Right atrium auricular region (tissue), 2 donors: ENCODE results near the gene GABRB3. TPM values are rescaled to one million over a fixed set of nuclear protein-coding genes. Genes with fewer than 3 reads are reported as not detected.

Source experiments
- DNase-seq: peaks from one replicate; pipeline ENCODE4 v3.0.0-alpha.2; 2019; ENCODE audit warnings: low spot score
- H3K27ac ChIP-seq, 2 donors: fragments of 200-600 bp; sonication (generic); 1 replicate in 1 of 2; 2 replicates in 1 of 2; pipeline ENCODE4 v1.5.1; 2016 to 2019
- H3K27me3 ChIP-seq, 2 donors: fragments of 200-600 bp; sonication (generic); one replicate each; pipeline versions ENCODE4 v1.5.1 to v1.6.0; 2017 to 2019
- H3K36me3 ChIP-seq: fragments of 200-600 bp; sonication (generic); one replicate; pipeline ENCODE4 v1.5.1; 2016
- H3K4me1 ChIP-seq, 2 donors: fragments of 200-600 bp; sonication (generic); one replicate each; pipeline versions ENCODE4 v1.5.1 to v1.6.0; 2017 to 2019
- H3K4me3 ChIP-seq, 2 donors: fragments of 200-600 bp; sonication (generic); 1 replicate in 1 of 2; 2 replicates in 1 of 2; pipeline ENCODE4 v1.5.1; 2017 to 2019; ENCODE audit warnings: mild to moderate bottlenecking in 1 of 2, moderate library complexity in 1 of 2
- H3K9me3 ChIP-seq, 2 donors: fragments of 200-600 bp; sonication (generic); one replicate each; pipeline ENCODE4 v1.5.1; 2019
- total RNA-seq, 2 donors: library from RNA; depleted of rRNA; stranded (reverse); fragments of >200 nt; gene quantifications; one replicate each; pipeline ENCODE4 v1.1.0, GENCODE V29; 2016
- TF ChIP-seq, protein P1 (sequence below), 2 donors: fragments of 200-600 bp; sonication (generic); IDR thresholded peaks; one replicate each; pipeline ENCODE4 v1.5.1; 2019; ENCODE audit warnings: antibody characterized with exemption in 2 of 2

GABRB3 gene
- total RNA-seq, 2 donors from 2014 or later = 12.9 to 20.9 TPM

DNA sequence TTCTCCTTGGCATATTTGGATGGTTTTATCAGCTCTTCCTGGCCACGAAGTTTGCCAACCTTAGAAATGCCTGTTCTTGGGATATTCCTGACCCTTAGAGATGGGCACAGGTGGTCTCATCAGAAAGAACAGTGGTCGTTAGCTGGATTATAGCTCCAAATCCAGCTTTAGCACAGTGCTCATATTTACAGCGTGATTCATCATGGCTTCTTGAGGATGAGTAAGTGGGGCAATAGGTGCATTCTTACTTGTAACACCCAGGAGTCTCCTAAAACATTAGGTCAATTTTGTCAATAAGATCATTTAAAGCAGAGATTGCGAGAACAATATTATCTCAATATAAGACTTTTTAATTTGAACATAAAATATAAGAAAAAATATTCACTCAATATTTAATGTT, 191.9 kb downstream of the GABRB3 start:
- no peaks in the 10 kb centered on the region for H3K27me3 ChIP-seq
- TF ChIP-seq, protein P1, sequence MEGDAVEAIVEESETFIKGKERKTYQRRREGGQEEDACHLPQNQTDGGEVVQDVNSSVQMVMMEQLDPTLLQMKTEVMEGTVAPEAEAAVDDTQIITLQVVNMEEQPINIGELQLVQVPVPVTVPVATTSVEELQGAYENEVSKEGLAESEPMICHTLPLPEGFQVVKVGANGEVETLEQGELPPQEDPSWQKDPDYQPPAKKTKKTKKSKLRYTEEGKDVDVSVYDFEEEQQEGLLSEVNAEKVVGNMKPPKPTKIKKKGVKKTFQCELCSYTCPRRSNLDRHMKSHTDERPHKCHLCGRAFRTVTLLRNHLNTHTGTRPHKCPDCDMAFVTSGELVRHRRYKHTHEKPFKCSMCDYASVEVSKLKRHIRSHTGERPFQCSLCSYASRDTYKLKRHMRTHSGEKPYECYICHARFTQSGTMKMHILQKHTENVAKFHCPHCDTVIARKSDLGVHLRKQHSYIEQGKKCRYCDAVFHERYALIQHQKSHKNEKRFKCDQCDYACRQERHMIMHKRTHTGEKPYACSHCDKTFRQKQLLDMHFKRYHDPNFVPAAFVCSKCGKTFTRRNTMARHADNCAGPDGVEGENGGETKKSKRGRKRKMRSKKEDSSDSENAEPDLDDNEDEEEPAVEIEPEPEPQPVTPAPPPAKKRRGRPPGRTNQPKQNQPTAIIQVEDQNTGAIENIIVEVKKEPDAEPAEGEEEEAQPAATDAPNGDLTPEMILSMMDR (IDR thresholded peaks at IDR 0.05) = no peak
- DNase-seq = no peak
- H3K9me3 ChIP-seq = no peaks in the 10 kb centered on the region
- H3K36me3 ChIP-seq = no peaks in the 10 kb centered on the region
- H3K27ac ChIP-seq = no peak overlapping the region
- H3K4me1 ChIP-seq = no peaks in the 10 kb centered on the region
- H3K4me3 ChIP-seq = no peak overlapping the region

DNA sequence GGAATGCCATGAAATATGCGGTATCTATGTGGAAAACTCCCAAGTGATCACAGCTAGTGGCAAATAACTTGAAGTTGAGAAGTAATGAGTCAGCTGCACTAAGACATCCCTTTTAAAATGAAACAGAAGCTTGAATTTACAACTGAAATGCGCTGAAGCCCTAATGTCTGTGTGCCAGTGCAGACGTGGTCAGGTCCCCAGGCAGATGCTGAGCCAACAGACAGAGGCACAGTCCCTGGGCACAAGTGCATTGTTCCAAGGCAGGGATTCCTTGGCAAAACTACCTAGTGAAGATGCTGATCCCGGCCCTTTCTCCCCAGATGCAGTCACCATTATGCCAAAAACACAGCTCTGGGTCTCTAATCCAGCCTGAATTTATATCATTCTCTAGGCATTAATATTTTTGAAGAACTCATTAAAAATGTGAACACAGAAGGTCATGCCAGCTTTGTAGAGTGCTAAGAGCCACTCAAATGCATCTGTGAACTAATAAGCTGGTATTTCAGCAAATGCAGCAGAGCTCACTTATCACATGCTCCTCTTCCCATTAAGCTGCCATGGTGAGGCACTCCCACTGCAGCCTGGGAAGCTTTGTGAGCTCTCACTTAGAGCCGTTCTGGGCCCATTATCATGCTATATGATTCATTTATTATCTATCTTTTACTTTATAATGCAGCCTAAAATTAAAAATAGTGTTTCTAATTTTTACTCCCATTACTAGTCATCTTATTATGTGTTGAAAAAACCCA, 200.1 kb downstream of the GABRB3 start:
- no peak for DNase-seq
- Histone ChIP-seq H3K9me3 (no peaks in the 10 kb centered on the region), H3K4me1 (no peaks in the 10 kb centered on the region)

DNA sequence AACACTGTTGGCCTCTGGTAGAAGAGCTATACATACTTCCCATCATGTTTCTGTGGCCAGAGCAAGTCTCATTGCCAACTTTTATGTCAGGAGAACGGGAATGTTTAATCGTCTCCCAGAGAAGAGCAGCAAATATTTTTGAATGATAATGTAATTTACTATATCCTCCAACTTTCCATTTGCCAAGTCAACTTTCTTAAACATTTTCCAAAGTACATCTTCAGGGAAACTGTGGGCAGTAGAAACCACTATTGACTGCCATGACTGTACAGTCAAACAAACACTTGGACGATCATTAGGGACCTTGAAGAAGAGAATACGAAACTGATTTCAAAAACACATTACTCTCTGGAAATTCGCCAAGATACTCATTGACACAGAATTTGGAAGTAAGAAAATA, 201.5 kb downstream of the GABRB3 start:
- Histone ChIP-seq H3K9me3 (no peaks in the 10 kb centered on the region), H3K27ac (no peak overlapping the region), H3K4me3 (no peak overlapping the region), H3K36me3 (no peaks in the 10 kb centered on the region), H3K27me3 (no peaks in the 10 kb centered on the region), H3K4me1 (no peaks in the 10 kb centered on the region)
- DNase-seq = no peak
- TF ChIP-seq, protein P1 (IDR thresholded peaks at IDR 0.05) = no peak

More for the DNA sequence above, 200.1 kb downstream of the GABRB3 start:
- Histone ChIP-seq H3K36me3 (no peaks in the 10 kb centered on the region), H3K4me3 (no peak overlapping the region), H3K27me3 (no peaks in the 10 kb centered on the region), H3K27ac (no peak overlapping the region)
- TF ChIP-seq, protein P1 (IDR thresholded peaks at IDR 0.05) = no peak

DNA sequence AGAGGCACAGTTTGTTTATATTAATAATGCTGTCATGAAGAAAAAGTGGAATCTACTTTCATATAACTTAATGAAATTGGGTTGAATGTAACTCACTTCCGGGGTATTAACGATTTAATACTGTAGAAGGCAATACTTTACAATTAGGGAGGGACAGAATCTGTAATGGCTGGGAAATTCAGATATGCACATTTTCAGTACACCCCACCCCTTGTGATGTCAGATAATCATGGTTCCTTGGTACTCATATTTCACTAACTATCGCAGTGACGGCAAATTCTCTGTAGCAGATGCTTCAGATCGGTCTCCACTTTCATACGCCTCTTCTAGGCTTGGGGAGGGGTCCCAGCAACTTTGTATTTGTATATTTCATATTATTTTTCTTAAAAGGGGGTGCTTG, 207.3 kb downstream of the GABRB3 start:
- Histone ChIP-seq H3K36me3 (no peaks in the 10 kb centered on the region), H3K4me3 (no peak overlapping the region), H3K27ac (no peak overlapping the region), H3K9me3 (no peaks in the 10 kb centered on the region), H3K27me3 (no peaks in the 10 kb centered on the region), H3K4me1 (peaks cover 0 to 15% of the 10 kb centered on the region in 2 donors)
- no peak for DNase-seq
- TF ChIP-seq, protein P1 (IDR thresholded peaks at IDR 0.05) = no peak

DNA sequence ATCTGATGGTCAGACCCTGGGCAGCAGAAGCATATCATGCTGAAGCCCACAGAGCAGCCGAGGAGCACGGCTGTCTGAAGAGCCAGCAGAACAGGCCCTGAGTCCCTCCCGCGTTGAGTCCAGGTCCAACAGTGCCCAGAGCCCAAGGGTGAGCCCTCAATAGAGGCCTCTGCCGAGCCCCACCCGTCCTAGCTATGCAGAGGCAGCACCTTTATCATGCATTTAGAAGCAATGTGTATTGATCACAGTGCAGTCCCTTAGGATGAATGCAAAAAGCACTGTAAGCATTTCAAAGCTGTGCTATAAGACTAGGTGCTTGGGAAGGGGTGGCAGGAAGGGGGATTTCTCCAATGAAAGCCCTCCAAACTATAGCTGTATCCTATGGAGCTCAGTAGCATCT, 208.5 kb downstream of the GABRB3 start:
- H3K9me3 ChIP-seq = no peaks in the 10 kb centered on the region
- no peaks in the 10 kb centered on the region for H3K27me3 ChIP-seq
- TF ChIP-seq, protein P1 (IDR thresholded peaks at IDR 0.05) = no peak
- peaks cover 0 to 18% of the 10 kb centered on the region in 2 donors for H3K4me1 ChIP-seq
- H3K27ac ChIP-seq = no peak overlapping the region
- no peak for DNase-seq
- H3K4me3 ChIP-seq = no peak overlapping the region
- no peaks in the 10 kb centered on the region for H3K36me3 ChIP-seq

DNA sequence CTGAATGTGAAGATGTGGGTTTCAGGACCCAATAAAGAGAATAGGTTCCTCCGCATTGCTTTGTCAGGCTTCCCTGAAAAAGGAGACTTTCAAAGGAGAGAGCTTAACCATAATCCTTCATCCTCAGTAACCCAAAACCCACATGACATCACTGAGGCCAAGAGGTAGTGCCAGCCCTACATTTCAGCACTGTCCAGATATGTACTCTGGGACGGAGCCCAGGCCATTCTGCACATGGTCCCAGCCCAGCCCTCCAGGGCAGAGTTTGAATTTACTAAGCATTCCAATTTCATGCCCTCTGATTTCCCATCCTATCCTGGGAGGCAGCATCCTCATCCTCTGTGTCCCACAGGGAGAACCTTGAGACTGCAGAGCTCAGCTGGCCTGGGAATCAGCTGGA, 210.5 kb downstream of the GABRB3 start:
- no peak for DNase-seq
- TF ChIP-seq, protein P1 (IDR thresholded peaks at IDR 0.05) = no peak
- H3K4me1 ChIP-seq = peaks cover 0 to 18% of the 10 kb centered on the region in 2 donors
- peak overlapping the region; percentile 0 to 22 for H3K27ac ChIP-seq
- H3K27me3 ChIP-seq = no peaks in the 10 kb centered on the region
- H3K36me3 ChIP-seq = no peaks in the 10 kb centered on the region
- no peaks in the 10 kb centered on the region for H3K9me3 ChIP-seq
- H3K4me3 ChIP-seq = no peak overlapping the region
